ENCODE results near the gene PIGT. TPM values are rescaled to one million over a fixed set of nuclear protein-coding genes. Genes with fewer than 3 reads are reported as not detected.

Gene PIGT
- total and polyA plus RNA-seq, 2 of the 13 experiments (the other 11 are each of a cell fraction or from before 2014, with no cell fraction given) = 65.9 to 74.1 TPM

GRCh38 chr20:45450097-45450818 lies 34.3 kb downstream of the PIGT start (continued):
- TF ChIP-seq ZHX1 (CRISPR knock-in tag; IDR thresholded peaks at IDR 0.05; ENCODE audit: low read depth) (no peak), CREM (IDR thresholded peaks at IDR 0.05) (no peak), CREM (CRISPR knock-in tag; IDR thresholded peaks at IDR 0.05) (no peak)

- no peaks in the 10 kb centered on the region for H3K79me2 ChIP-seq (ENCODE audit: insufficient read depth, low read length)
- no TSS peak for BruUV-seq (replicated peaks)
- no peak overlapping the region for H3K4me2 ChIP-seq (ENCODE audit: low read depth, low read length)
- no peak overlapping the region for H3K27ac ChIP-seq (ENCODE audit: extremely low read length, insufficient read depth, low read length)
- no peak overlapping the region for H3K9ac ChIP-seq (ENCODE audit: insufficient read depth, low read depth, low read length)
- peaks cover 6% of the 10 kb centered on the region for H3K4me1 ChIP-seq (ENCODE audit: insufficient read depth, low read length)
- no peaks in the 10 kb centered on the region for H3K36me3 ChIP-seq (replicated peaks in 1 of 2; ENCODE audit: control insufficient read depth in 1 of 2, insufficient read depth in 2 of 2, low read length in 2 of 2)
- TF ChIP-seq RCOR2 (CRISPR knock-in tag; IDR thresholded peaks at IDR 0.05) = no peak
- no peak for TF ChIP-seq XRCC5 (optimal IDR thresholded peaks at IDR 0.05; ENCODE audit: low read length)
- no peak for TF ChIP-seq NBN (conservative IDR thresholded peaks at IDR 0.05)
- DNase-seq (ENCODE audit: low spot score) (no peak), FAIRE-seq (no peak), ATAC-seq (no peak)
- 53% methylated on average over 4 of the region's 4 CpGs for WGBS (ENCODE audit: low lambda C conversion rate)
- no peaks in the 10 kb centered on the region for H4K20me1 ChIP-seq (ENCODE audit: insufficient read depth, low read length)
- CTCF ChIA-PET (ENCODE audit: low intra/inter-chr PET ratio, low total read pairs) = no interaction called here
- H3K4me3 ChIP-seq (replicated peaks in 1 of 3; ENCODE audit: insufficient read depth in 1 of 3, low read depth in 2 of 3, low read length in 3 of 3) = no peak overlapping the region
- H3K9me3 ChIP-seq (ENCODE audit: low read length) = no peaks in the 10 kb centered on the region
- in situ Hi-C loops (cut with HindIII; ENCODE audit: extremely low pct_ligation_motif_present, low pct_unique_long_range_greater_than_20kb) = no loop called here
- H3K27me3 ChIP-seq (ENCODE audit: control insufficient read depth in 1 of 2, insufficient read depth in 2 of 2, low read length in 2 of 2) = no peaks in the 10 kb centered on the region
- no peak overlapping the region for H2AFZ ChIP-seq (ENCODE audit: low read length)
- intact Hi-C loops (cut with micrococcal nuclease; ENCODE audit: unreplicated experiment) = no loop called here
- POLR2A ChIA-PET = no interaction called here
Observed at GRCh38 chr20:45452238-45452637, 36.3 kb downstream of the PIGT start.

Data from HepG2 (cell line).